ENCODE results near the gene LDHAL6A.

Gene LDHAL6A

GRCh38 chr11:18429332-18429731 lies 26.3 kb upstream of the LDHAL6A start:
- no peak for TF ChIP-seq ZFX (IDR thresholded peaks at IDR 0.05; ENCODE audit: borderline replicate concordance)
- H3K27ac ChIP-seq = no peak overlapping the region

DNA sequence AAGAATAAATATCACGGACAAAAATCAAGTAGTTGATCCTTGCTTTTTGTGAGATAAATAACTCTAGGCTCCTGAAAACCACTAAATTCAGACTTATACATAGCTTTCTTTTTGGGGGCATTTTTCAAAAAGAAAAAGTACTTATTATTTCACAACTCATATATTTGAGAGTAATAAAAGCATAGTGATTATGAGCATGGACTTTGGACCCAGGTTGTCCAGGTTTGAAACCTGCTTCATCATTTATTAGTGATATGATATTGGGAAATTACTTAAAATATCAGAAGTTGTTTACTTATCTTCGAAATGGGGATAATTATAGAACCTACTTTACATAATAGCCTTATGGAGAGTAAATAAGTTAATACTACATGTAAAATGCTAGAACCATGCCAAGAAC lies 17.0 kb upstream of the LDHAL6A start:
- H3K27ac ChIP-seq = no peak overlapping the region
- TF ChIP-seq ZFX (IDR thresholded peaks at IDR 0.05; ENCODE audit: borderline replicate concordance) = no peak
- no peak for TF ChIP-seq CTCF (IDR thresholded peaks at IDR 0.05)

DNA sequence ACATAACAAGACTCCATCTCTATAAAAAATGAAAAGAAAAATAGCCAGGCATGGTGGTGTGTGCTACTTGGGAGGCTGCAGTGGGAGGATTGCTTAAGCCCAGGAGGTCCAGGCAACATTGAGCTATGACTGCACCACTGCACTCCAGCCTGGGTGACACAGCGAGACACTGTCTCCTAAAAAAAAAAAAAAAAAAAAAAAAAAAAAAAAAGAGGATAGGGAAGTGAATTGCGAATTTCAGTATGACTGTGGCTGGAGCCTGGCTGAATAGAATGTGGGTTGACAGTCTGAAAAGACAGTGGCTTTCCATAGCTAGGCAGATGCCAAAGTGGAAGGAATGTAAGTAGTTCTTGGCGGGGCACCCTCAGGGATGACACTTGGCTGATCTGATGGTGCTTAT lies 6.4 kb upstream of the LDHAL6A start:
- TF ChIP-seq ZFX (IDR thresholded peaks at IDR 0.05; ENCODE audit: borderline replicate concordance) (no peak), CTCF (IDR thresholded peaks at IDR 0.05) (no peak)
- no peak overlapping the region for H3K27ac ChIP-seq

DNA sequence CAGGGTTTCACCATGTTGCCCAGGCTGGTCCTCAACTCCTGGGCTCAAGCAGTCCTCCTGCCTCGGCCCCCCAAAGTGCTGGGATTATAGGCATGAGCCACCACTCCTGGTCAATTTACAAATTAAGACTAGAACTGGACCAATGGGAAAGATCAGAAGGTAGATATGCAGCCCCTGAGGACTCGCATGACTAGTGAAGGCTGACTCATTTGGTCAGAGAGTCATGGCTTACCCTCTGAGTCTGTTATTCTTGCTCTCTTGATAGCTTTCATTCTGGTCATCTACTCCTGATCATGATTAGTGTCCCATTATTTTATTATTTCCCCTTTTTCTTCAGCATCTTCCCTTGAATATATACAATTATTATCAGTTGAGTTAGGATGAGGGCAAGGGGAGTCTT lies 2.7 kb upstream of the LDHAL6A start:
- TF ChIP-seq ZFX (IDR thresholded peaks at IDR 0.05; ENCODE audit: borderline replicate concordance) = no peak
- no peak for TF ChIP-seq CTCF (IDR thresholded peaks at IDR 0.05)
- H3K27ac ChIP-seq = no peak overlapping the region

DNA sequence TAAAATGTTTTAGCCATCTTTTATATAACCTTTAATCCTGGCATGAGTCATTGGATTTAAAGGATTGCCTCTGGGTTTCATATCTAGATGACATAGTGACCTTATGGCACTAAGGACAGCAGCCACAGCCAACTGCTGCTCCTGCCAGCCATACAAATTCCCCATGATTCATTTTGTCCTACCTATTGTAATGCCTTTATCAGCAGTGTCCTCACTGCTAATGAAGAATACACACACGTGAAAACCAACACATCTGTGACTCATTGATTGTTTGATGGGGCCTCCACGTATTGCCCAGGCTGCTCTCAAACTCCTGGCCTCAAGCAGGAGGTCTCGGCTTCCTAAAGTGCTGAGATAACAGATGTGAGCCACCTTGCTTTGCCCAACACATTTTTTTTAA lies 1.8 kb downstream of the LDHAL6A start:
- no peak overlapping the region for H3K27ac ChIP-seq
- TF ChIP-seq ZFX (IDR thresholded peaks at IDR 0.05; ENCODE audit: borderline replicate concordance) (no peak), CTCF (IDR thresholded peaks at IDR 0.05) (no peak)

- H3K27ac ChIP-seq = no peak overlapping the region
- TF ChIP-seq ZFX (IDR thresholded peaks at IDR 0.05; ENCODE audit: borderline replicate concordance) = no peak
- TF ChIP-seq CTCF (IDR thresholded peaks at IDR 0.05) = no peak
Observed at GRCh38 chr11:18459634-18460033, 4.0 kb downstream of the LDHAL6A start.

DNA sequence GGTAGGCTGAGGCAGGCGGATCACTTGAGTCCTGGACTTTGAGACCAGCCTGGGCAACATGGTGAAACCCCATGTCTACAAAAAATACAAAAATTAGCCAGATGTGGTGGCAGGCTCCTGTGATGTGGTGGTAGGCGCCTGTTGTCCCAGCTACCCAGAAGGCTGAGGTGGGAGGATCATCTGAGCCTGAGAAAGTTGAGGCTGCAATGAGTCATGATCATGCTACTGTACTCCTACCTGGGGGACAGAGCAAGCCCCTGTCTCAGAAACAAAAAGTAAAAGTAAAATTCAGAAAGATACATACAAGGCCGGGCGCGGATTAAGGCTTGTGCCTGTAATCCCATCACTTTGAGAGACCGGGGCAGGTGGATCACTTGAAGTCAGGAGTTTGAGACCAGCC lies 6.3 kb downstream of the LDHAL6A start:
- H3K27ac ChIP-seq = no peak overlapping the region
- TF ChIP-seq ZFX (IDR thresholded peaks at IDR 0.05; ENCODE audit: borderline replicate concordance) (no peak), CTCF (IDR thresholded peaks at IDR 0.05) (no peak)

DNA sequence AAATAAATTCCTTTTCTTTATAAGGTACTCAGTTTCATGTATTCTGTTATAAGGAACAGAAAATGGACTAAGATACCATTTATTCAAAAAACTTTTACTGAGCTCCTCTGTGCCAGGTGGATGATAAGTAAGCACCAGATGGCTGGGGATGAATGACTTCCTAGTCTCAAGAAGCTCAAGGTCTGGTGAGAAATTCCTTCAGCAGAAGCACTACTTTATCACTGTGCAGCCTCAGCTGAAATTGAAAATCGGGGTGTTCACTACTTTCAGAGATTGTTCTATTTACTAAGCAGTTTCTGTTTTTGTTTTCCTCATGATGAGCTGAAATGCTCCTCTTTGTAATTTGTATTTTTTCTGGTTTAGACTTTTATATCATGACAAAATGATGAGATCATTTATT lies 7.8 kb downstream of the LDHAL6A start:
- H3K27ac ChIP-seq = no peak overlapping the region
- no peak for TF ChIP-seq CTCF (IDR thresholded peaks at IDR 0.05)

Measured in 22Rv1 (cell line).